ENCODE data around the gene RICTOR. TPM values are rescaled to one million over a fixed set of nuclear protein-coding genes. Genes with fewer than 3 reads are reported as not detected.

RICTOR gene
- total and polyA plus RNA-seq, 4 donors: 3.9 to 69.5 (median 31.7) TPM

DNA sequence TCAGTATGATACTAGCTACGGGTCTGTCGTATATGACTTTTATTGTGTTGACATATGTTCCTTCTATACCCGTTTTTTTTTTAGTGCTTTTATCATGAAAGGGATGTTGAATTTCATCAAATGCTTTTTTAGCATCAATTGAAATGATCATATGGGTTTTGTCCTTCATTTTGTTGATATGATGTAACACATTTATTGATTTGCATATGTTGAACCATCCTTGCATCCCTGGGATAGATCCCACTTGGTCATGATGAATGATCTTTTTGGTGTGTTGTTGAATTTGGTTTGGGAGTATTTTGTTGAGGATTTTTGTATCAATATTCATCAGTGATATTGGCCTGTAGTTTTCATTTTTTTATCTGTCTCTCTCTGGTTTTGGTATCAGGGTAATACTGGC is 177.4 kb downstream of the RICTOR start:
- ATAC-seq (ENCODE audit: low FRiP score) (no peak), DNase-seq (no peak)
- Histone ChIP-seq H3K4me1 (ENCODE audit: control insufficient read depth in 1 of 2, insufficient read depth in 2 of 2, low read length in 2 of 2) (no peaks in the 10 kb centered on the region), H3K9me3 (ENCODE audit: control insufficient read depth, low read length) (no peaks in the 10 kb centered on the region), H3K36me3 (ENCODE audit: control insufficient read depth in 1 of 2, insufficient read depth in 2 of 2, low read length in 1 of 2) (peaks cover 2 to 4% of the 10 kb centered on the region in 2 donors), H3K27me3 (ENCODE audit: control insufficient read depth in 1 of 2, insufficient read depth in 2 of 2, low read length in 1 of 2) (no peaks in the 10 kb centered on the region), H3K27ac (ENCODE audit: low read depth in 1 of 2, low read length in 2 of 2) (no peak overlapping the region), H3K4me3 (ENCODE audit: low read length in 2 of 2) (no peak overlapping the region)
- 95 to 96% methylated on average over 3 of the region's 3 CpGs for WGBS, 2 donors
- intact Hi-C loops (cut with DNase I): no loop called here

DNA sequence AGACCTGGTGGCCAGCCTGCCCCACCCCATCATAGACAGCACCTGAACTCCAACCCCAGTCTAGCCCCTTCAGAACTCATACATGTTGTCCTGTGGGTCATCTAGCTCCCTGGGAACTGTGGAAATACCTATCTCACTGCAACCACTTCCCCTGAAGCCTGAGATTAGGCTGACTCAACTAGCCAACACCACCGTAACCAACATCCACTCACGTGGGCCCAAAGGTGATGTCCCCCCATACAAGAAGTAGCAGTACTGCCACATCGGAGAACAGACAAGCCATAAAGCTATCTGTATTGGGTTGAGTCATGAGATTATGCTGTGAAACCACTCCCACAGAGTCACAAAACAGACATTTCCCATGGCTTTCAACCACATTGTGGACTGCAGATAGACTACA is 181.8 kb downstream of the RICTOR start:
- Histone ChIP-seq H3K4me1 (ENCODE audit: control insufficient read depth in 1 of 2, insufficient read depth in 2 of 2, low read length in 2 of 2) (no peaks in the 10 kb centered on the region), H3K4me3 (ENCODE audit: low read length in 2 of 2) (no peak overlapping the region), H3K9me3 (ENCODE audit: control insufficient read depth, low read length) (no peaks in the 10 kb centered on the region), H3K27me3 (ENCODE audit: control insufficient read depth in 1 of 2, insufficient read depth in 2 of 2, low read length in 1 of 2) (no peaks in the 10 kb centered on the region), H3K36me3 (ENCODE audit: control insufficient read depth in 1 of 2, insufficient read depth in 2 of 2, low read length in 1 of 2) (no peaks in the 10 kb centered on the region), H3K27ac (ENCODE audit: low read depth in 1 of 2, low read length in 2 of 2) (no peak overlapping the region)
- 94 to 96% methylated on average over 3 of the region's 3 CpGs for WGBS, 2 donors
- intact Hi-C loops (cut with DNase I): no loop called here
- no peak for ATAC-seq (ENCODE audit: low FRiP score)
- no peak for DNase-seq

DNA sequence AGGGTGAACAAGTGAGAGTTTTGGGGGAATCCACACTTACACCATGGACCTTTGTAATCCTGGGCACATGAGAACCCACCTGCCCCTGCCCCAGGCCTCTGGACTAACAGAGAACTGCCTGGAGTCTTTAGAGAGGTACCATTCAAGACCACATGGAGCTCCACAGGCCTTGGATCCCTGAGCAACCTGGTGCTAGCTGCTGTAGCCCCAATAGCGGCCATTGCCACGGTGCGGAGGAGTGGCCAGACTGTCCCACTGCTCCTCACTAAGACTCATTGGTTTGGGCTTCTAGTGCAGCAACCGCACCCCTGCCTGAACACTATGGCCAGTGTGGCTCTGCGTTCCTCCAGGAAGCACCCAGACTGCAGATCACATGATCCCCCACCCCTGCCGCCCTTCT is 182.6 kb downstream of the RICTOR start:
- DNase-seq: no peak
- Histone ChIP-seq H3K27ac (ENCODE audit: low read depth in 1 of 2, low read length in 2 of 2) (no peak overlapping the region), H3K27me3 (ENCODE audit: control insufficient read depth in 1 of 2, insufficient read depth in 2 of 2, low read length in 1 of 2) (no peaks in the 10 kb centered on the region), H3K36me3 (ENCODE audit: control insufficient read depth in 1 of 2, insufficient read depth in 2 of 2, low read length in 1 of 2) (no peaks in the 10 kb centered on the region), H3K9me3 (ENCODE audit: control insufficient read depth, low read length) (no peaks in the 10 kb centered on the region), H3K4me1 (ENCODE audit: control insufficient read depth in 1 of 2, insufficient read depth in 2 of 2, low read length in 2 of 2) (no peaks in the 10 kb centered on the region), H3K4me3 (ENCODE audit: low read length in 2 of 2) (no peak overlapping the region)
- WGBS, 2 donors: 88 to 97% methylated on average over 6 of the region's 6 CpGs
- ATAC-seq (ENCODE audit: low FRiP score): no peak
- intact Hi-C loops (cut with DNase I): no loop called here

DNA sequence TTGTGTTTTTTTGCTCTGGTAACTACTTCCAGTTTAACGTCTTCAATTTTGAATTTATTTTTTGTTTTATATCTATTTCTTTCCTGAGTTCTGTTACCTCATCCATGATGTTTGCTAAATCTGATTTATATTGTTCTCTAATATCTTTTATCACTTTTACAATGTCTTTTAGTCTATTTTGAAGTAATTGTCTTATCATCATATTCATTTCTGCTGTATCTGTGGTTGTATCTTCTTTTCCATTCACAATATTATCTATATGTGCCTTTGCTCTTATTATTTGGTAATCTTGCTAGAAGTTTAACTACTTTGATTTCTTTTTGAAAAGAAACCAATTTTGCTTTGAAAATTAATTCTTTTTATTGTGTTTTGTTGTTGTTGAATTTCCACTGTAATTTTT is 184.8 kb downstream of the RICTOR start:
- no peak overlapping the region for H3K27ac ChIP-seq (ENCODE audit: low read depth in 1 of 2, low read length in 2 of 2)
- H3K36me3 ChIP-seq (ENCODE audit: control insufficient read depth in 1 of 2, insufficient read depth in 2 of 2, low read length in 1 of 2): peaks cover 9 to 15% of the 10 kb centered on the region in 2 donors
- H3K27me3 ChIP-seq (ENCODE audit: control insufficient read depth in 1 of 2, insufficient read depth in 2 of 2, low read length in 1 of 2): no peaks in the 10 kb centered on the region
- intact Hi-C loops (cut with DNase I): no loop called here
- H3K4me3 ChIP-seq (ENCODE audit: low read length in 2 of 2): no peak overlapping the region
- H3K4me1 ChIP-seq (ENCODE audit: control insufficient read depth in 1 of 2, insufficient read depth in 2 of 2, low read length in 2 of 2): no peaks in the 10 kb centered on the region
- no peaks in the 10 kb centered on the region for H3K9me3 ChIP-seq (ENCODE audit: control insufficient read depth, low read length)
- ATAC-seq (ENCODE audit: low FRiP score): no peak
- WGBS, 2 donors: 87 to 94% methylated on average over 1 of the region's 1 CpG
- DNase-seq: no peak

DNA sequence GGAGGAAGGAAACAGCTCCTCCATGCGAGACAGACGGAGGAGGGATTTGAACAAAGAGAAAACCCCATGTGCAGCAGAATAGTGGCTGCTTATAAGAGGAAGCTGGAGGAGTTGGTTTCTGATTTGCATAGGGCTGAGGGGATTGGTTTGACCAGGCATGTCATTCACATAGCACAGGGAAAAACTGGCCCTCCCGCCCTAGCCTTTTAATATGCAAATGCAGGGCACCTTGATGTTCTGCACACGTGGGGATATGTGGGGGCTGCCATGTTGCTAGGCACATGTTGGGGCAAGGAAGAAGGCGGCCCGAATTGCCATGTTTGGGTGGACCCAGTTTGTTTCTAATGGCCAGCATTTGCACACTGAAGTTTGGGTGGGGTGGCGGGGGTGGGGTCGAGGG is 186.2 kb downstream of the RICTOR start:
- no peak for DNase-seq

More for the DNA sequence above, 186.2 kb downstream of the RICTOR start:
- intact Hi-C loops (cut with DNase I): no loop called here
- no peaks in the 10 kb centered on the region for H3K9me3 ChIP-seq (ENCODE audit: control insufficient read depth, low read length)
- H3K4me1 ChIP-seq (ENCODE audit: control insufficient read depth in 1 of 2, insufficient read depth in 2 of 2, low read length in 2 of 2): no peaks in the 10 kb centered on the region
- H3K4me3 ChIP-seq (ENCODE audit: low read length in 2 of 2): no peak overlapping the region
- no peaks in the 10 kb centered on the region for H3K27me3 ChIP-seq (ENCODE audit: control insufficient read depth in 1 of 2, insufficient read depth in 2 of 2, low read length in 1 of 2)
- peaks cover 15 to 22% of the 10 kb centered on the region in 2 donors for H3K36me3 ChIP-seq (ENCODE audit: control insufficient read depth in 1 of 2, insufficient read depth in 2 of 2, low read length in 1 of 2)
- H3K27ac ChIP-seq (ENCODE audit: low read depth in 1 of 2, low read length in 2 of 2): no peak overlapping the region
- ATAC-seq (ENCODE audit: low FRiP score): no peak
- WGBS, 2 donors: 82% methylated on average over 8 of the region's 8 CpGs

Other genes starting within 250 kb of the RICTOR start
- 100 to 1,000 TPM; 150 to 164 TPM for gene OSMR, start 228.4 kb downstream of the RICTOR start, total RNA-seq
- gene OSMR, start 228.4 kb downstream of the RICTOR start, polyA plus RNA-seq: 10 to 100 TPM in 1 of 2 donors, 1 to 10 TPM in 1; 4.6 to 36.4 TPM
- 10 to 100 TPM; 16.3 to 45.8 TPM for gene FYB1, start 145.2 kb upstream of the RICTOR start, total RNA-seq
- gene FYB1, start 145.2 kb upstream of the RICTOR start, polyA plus RNA-seq: 10 to 100 TPM in 1 of 2 donors, under 1 TPM in 1; 0.87 to 10.3 TPM

Measured in aorta (tissue), 5 donors.